GM06990 (cell line): ENCODE results near the gene SHC4.

Experiments
- DNase-seq: peaks from one replicate; pipeline ENCODE4 v3.0.0-alpha.2; 2011; ENCODE audit not compliant: insufficient read length; ENCODE audit errors: extremely low read depth
- H3K27me3 ChIP-seq: replicated peaks from 2 replicates; pipeline ENCODE4 v1.6.0; 2011; ENCODE audit warnings: low read length; ENCODE audit not compliant: control insufficient read depth, insufficient read depth
- H3K36me3 ChIP-seq: 2 replicates; pipeline ENCODE4 v1.5.1; 2011; ENCODE audit warnings: low read length; ENCODE audit not compliant: control insufficient read depth, insufficient read depth
- H3K4me3 ChIP-seq: replicated peaks from 2 replicates; pipeline ENCODE4 v1.5.1; 2011; ENCODE audit warnings: low read depth, mild to moderate bottlenecking, control low read depth, low read length
- TF ChIP-seq, protein P1 (sequence below): IDR thresholded peaks from 2 replicates; pipeline ENCODE4 v1.5.1; 2011; ENCODE audit warnings: low read length, control low read depth, mild to moderate bottlenecking, inconsistent platforms; ENCODE audit not compliant: insufficient read depth, poor library complexity, severe bottlenecking

The SHC4 gene

DNA sequence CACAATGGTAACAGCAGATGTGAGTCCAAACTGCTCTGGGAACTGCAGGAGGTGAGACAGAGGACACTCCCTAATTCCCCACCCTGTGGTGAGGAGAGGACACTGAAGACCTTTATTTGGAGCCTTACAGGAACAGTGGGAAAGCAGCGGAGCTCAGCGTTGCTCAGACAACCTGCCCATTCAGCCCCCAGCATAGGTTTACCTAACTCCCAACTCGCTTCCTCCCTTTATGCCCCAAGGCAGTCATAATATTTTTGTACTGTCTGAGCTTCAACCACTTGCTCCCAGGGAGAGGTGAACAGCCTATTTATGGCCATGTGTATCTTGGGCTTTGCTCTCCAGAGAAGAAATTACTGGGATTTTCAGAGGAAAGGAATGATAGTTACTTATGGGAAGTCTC lies 34.1 kb downstream of the SHC4 start:
- TF ChIP-seq, protein P1, sequence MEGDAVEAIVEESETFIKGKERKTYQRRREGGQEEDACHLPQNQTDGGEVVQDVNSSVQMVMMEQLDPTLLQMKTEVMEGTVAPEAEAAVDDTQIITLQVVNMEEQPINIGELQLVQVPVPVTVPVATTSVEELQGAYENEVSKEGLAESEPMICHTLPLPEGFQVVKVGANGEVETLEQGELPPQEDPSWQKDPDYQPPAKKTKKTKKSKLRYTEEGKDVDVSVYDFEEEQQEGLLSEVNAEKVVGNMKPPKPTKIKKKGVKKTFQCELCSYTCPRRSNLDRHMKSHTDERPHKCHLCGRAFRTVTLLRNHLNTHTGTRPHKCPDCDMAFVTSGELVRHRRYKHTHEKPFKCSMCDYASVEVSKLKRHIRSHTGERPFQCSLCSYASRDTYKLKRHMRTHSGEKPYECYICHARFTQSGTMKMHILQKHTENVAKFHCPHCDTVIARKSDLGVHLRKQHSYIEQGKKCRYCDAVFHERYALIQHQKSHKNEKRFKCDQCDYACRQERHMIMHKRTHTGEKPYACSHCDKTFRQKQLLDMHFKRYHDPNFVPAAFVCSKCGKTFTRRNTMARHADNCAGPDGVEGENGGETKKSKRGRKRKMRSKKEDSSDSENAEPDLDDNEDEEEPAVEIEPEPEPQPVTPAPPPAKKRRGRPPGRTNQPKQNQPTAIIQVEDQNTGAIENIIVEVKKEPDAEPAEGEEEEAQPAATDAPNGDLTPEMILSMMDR: no peak
- DNase-seq: no peak
- no peak overlapping the region for H3K4me3 ChIP-seq

DNA sequence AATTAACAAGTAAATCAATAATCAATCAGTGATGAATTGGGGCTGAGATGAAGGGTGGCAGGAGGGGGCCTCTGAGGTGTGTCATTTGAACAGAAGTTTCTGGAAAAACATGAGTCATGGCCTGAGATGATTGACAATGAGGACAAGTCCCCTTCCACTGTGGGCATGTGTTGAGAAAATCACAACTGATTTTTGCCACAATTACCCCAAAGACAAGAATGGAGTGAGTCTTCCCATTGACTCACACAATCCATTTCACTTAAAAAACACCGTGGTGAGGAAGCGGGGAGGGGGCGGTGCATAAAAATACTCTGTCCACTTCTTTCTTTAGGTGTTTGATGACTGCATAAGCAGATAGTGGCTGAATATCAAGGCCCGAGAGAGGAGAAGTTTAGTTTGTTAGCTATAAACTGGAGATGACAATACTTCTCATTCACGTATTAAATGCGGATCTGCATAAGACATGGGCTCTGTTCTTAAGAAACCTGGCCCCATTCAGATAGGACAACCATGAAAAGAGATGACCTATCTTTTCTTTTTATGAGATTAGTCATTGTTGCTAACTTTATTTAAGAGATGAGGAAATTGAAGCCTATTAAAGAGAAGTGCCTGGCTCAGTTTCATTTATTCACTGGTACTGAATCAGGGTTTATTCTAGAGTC lies 34.7 kb downstream of the SHC4 start:
- no peak for DNase-seq
- H3K4me3 ChIP-seq: no peak overlapping the region
- H3K36me3 ChIP-seq: no peaks in the 10 kb centered on the region
- TF ChIP-seq, protein P1: no peak
- no peaks in the 10 kb centered on the region for H3K27me3 ChIP-seq

More for the DNA sequence above, 34.1 kb downstream of the SHC4 start:
- H3K27me3 ChIP-seq: no peaks in the 10 kb centered on the region
- H3K36me3 ChIP-seq: no peaks in the 10 kb centered on the region

DNA sequence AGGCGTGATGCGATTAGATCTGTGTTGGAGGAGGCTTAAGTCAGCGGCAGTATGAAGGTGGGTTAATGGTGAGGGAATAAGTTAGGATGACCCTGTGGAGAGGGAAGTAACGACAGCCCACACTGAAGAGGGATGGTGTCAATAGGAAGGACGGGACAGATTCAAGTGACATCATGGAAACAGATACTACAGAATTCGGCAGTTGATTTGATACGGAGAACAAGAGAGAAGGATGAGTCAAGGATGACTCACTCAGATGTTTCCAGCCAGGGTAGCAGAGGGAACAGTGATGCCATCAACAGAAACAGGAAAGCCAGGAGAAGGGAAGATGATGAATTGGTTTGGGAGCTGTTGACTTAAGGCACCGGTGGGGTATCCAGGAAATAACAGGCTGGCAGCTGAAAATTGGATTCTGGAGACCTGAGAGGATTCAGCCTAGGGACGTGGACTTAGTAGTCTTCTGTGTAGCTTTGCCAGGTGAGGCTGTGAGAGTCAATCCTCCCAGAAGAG lies 38.0 kb downstream of the SHC4 start:
- Histone ChIP-seq H3K27me3 (no peaks in the 10 kb centered on the region), H3K36me3 (no peaks in the 10 kb centered on the region), H3K4me3 (no peak overlapping the region)
- TF ChIP-seq, protein P1: no peak
- no peak for DNase-seq

DNA sequence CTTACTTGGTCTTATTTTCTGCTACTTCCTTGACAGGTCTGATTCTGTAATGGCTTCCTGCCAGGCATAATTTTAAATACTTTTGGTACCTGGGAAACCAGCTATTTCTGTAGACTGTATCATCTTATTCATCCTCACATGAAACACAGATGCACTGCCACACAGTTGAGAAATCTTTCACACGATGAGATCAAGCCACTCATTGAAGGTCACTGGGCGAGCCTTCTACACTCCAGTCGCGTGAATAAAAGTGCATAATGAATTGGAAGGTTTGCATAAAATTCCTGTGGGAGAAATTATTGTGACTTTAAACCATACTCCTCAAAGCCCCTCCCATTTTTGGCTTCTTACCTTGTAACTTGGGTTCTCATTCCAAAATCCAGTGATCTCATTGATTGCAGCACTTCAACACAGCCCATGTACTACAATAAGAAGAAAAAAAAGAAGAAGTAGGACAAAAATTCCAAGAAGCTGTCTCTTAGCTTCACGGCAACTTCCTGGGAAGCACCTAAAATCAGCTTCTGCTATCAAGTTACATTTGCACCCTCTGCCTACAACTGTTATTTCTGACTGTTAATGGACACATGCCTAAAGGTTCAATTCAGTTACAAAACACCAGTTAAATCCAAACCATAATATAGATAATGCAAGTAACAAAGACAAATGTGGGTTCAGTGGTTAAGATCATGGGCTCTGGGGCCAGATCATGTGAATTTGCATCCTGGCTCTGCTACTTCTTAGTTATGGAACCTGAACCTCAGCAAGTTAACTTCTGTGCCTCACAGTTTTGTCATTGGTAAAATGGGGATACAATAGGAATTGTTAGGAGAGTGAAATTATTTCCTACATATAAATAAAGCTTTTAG lies 39.0 kb downstream of the SHC4 start:
- TF ChIP-seq, protein P1: no peak
- no peak for DNase-seq
- no peaks in the 10 kb centered on the region for H3K27me3 ChIP-seq
- H3K4me3 ChIP-seq: no peak overlapping the region
- no peaks in the 10 kb centered on the region for H3K36me3 ChIP-seq

DNA sequence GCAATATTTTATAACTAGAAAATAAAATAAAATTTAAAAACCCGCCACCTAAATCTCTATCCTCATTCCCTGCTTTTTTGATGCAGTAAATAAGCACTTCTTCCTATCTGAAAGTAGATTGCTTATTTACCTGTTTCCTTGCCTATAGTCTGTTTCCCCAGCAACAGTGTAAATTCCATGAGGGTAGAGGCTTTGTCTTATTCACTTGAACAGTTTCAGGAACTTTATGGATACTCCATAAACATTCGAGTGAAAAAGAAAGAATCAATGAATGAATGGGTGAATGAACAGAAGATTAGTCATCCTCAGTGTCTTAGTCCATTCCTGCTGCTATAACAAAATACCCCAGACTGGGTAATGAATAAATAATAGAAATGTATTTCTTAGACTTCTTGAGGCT lies 41.7 kb downstream of the SHC4 start:
- no peaks in the 10 kb centered on the region for H3K27me3 ChIP-seq
- DNase-seq: no peak
- TF ChIP-seq, protein P1: no peak
- no peak overlapping the region for H3K4me3 ChIP-seq
- no peaks in the 10 kb centered on the region for H3K36me3 ChIP-seq
